ENCODE measurements around the gene ZBTB2. TPM values are rescaled to one million over a fixed set of nuclear protein-coding genes. Genes with fewer than 3 reads are reported as not detected.

Gene ZBTB2, protein sequence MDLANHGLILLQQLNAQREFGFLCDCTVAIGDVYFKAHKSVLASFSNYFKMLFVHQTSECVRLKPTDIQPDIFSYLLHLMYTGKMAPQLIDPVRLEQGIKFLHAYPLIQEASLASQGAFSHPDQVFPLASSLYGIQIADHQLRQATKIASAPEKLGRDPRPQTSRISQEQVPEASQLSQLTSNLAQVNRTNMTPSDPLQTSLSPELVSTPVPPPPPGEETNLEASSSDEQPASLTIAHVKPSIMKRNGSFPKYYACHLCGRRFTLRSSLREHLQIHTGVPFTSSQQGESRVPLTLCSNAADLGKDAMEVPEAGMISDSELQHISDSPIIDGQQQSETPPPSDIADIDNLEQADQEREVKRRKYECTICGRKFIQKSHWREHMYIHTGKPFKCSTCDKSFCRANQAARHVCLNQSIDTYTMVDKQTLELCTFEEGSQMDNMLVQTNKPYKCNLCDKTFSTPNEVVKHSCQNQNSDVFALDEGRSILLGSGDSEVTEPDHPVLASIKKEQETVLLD
- total RNA-seq: 1 to 10 TPM; 4.1 to 8.2 (median 5.8) TPM
- polyA plus RNA-seq: 1 to 10 TPM; 3.2 to 4.2 TPM
- long read RNA-seq, donor 1, partial matches to known transcripts: 2 of 10 reads
- long read RNA-seq, donor 1, other reads (novel, unspliced or antisense): 6 of 10 reads
- long read RNA-seq, donor 2, transcript ZBTB2-201 (3 exons, 3,090 nt): major isoform, 8 of 18 reads
- long read RNA-seq, donor 2, partial matches to known transcripts: 9 of 18 reads
- long read RNA-seq, donor 2, other reads (novel, unspliced or antisense): 1 of 18 reads
- long read RNA-seq, donor 3, partial matches to known transcripts: 1 of 8 reads
- long read RNA-seq, donor 3, other reads (novel, unspliced or antisense): 5 of 8 reads

DNA sequence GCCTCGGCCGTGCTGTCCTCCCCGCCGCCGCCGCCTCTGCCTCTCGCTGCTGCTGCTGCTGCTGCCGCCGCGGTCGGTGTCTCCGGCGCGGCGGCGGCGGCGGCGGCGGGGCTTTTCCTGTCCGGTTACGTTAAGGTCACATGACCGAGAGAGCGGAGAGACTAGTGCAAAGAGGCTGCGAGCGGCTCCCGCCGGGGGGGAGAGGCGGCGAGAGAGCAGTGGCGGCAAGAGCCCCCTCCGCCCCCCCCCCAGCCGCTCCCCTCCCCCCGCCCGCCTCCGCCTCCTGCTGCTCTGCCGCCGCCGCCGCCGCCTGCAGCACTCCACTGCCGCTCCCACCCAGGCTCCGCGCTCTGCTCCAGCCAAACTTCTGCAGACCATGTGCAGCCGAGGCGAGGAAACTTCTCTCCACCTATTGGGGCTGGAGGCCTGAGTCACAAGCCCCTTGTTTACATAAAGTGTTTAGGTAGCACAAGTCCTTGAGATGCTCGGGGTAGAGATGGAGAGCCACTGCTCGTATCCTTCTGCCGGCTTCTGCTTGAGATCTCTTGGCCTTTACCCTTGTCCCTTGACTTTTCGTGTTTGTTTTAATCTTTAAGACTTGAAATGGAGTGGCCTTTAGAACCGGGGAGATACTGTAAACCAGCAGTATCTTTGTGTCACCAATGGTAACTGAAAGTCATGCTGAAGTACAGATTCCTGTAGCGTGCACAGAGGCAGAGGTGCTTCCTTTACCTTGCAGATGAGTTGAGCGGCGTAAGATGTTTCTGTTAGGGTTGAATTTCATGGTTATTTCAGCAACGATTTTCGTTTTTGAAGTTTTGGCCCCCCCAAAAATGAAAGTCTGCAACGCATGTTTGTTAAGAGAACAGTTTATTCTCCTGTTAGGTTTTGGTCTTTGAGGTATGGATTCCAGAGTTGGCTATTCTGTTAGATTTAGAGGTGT, at the start of gene ZBTB2:
Gene ZBTB2 (minus strand): TSS at position 89 of the 943 bp plus-strand sequence. CDS start 17,922 bp downstream, outside the sequence.
- DNase-seq: peak; percentile 70 to 84 (median 80)
- peaks cover 0 to 4% (median 0%) of the 10 kb centered on the region in 9 donors for H3K36me3 ChIP-seq
- peaks cover 12 to 67% (median 52%) of the 10 kb centered on the region in 12 donors for H3K4me1 ChIP-seq
- 1 to 2% (median 1%) methylated on average over 19 to 57 of the region's 57 CpGs for WGBS, 4 donors
- intact Hi-C loops (cut with DNase I): loop anchor here in 8 of 10 donors (5.0 to 10.0 kb wide), 7 partner anchors 46 to 1591 kb away; partner anchors contain the start of genes RMND1 (in 4 of the 8) and FBXO5 (in 1 of the 8)
- H3K27ac ChIP-seq: peak within 1 kb of the TSS; percentile 96 to 100 (median 99)
- TF ChIP-seq POLR2A (IDR thresholded peaks at IDR 0.05): no peak
- TF ChIP-seq, protein P1, sequence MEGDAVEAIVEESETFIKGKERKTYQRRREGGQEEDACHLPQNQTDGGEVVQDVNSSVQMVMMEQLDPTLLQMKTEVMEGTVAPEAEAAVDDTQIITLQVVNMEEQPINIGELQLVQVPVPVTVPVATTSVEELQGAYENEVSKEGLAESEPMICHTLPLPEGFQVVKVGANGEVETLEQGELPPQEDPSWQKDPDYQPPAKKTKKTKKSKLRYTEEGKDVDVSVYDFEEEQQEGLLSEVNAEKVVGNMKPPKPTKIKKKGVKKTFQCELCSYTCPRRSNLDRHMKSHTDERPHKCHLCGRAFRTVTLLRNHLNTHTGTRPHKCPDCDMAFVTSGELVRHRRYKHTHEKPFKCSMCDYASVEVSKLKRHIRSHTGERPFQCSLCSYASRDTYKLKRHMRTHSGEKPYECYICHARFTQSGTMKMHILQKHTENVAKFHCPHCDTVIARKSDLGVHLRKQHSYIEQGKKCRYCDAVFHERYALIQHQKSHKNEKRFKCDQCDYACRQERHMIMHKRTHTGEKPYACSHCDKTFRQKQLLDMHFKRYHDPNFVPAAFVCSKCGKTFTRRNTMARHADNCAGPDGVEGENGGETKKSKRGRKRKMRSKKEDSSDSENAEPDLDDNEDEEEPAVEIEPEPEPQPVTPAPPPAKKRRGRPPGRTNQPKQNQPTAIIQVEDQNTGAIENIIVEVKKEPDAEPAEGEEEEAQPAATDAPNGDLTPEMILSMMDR (IDR thresholded peaks at IDR 0.05): no peak
- peak within 1 kb of the TSS; percentile 71 to 100 (median 94) for H3K4me3 ChIP-seq
- H3K27me3 ChIP-seq: no peaks in the 10 kb centered on the region
- ATAC-seq: peak in 3 of 4 donors; percentile 2 to 18 (median 8)
- no peaks in the 10 kb centered on the region for H3K9me3 ChIP-seq

DNA sequence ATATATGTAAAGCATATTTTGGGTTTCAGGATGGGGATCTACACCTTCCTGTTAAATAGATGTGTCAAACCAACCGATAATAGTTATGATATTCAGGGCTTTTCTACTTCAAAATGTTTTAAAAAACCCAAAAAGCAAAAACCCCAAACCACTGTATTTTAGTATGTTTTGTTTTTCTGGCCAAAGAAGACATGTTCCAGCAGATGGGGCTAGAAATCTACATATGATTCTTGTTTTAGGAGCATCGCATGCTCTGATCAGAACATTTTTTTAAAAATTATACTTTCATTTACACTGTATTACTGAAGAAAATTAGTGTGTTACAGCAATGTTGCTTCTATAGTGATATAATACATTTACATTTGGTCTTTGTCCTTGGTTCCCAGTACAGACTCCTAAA, 49.6 kb upstream of the ZBTB2 start:
- peak overlapping the region in 6 of 12 donors; percentile 1 to 40 (median 10) for H3K27ac ChIP-seq
- no peak for DNase-seq
- no peak for ATAC-seq
- peak overlapping the region in 1 of 12 donors; percentile 20 for H3K4me3 ChIP-seq
- intact Hi-C loops (cut with DNase I): loop anchor here in 5 of 10 donors (5.0 to 10.0 kb wide), 4 partner anchors 36 to 49 kb away; partner anchors contain the start of gene ZBTB2 (in 2 of the 5)
- WGBS, 4 donors: 67 to 76% (median 72%) methylated on average over 2 of the region's 2 CpGs
- peaks cover 0 to 52% (median 37%) of the 10 kb centered on the region in 12 donors for H3K4me1 ChIP-seq
- H3K9me3 ChIP-seq: no peaks in the 10 kb centered on the region
- H3K27me3 ChIP-seq: no peaks in the 10 kb centered on the region
- TF ChIP-seq, protein P1 (IDR thresholded peaks at IDR 0.05): peak in 11 of 12 donors; percentile 11 to 61 (median 44)
- no peak for TF ChIP-seq POLR2A (IDR thresholded peaks at IDR 0.05)
- H3K36me3 ChIP-seq: peaks cover 0 to 9% (median 0%) of the 10 kb centered on the region in 9 donors

DNA sequence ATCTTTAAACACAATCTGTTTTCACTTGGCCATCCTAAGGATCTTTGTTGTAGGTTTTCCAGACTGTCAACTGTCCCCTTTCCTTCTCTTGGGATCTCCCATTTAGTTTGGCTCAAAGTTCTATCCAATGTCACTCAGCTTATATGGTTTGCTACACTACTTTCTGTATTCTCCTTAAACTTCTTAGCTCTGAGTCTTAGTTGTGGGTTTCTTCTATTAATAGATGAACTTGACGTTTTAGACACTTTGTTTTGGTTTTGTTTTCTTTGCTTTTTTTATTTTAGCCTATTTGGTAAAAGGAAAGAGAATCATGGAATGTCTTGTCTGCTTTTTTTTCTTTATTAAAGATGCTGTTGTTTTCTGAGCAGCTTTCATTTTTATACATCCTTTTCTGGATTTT, 49.1 kb upstream of the ZBTB2 start:
- Histone ChIP-seq H3K27me3 (no peaks in the 10 kb centered on the region), H3K4me3 (peak overlapping the region in 1 of 12 donors; percentile 20), H3K4me1 (peaks cover 0 to 48% (median 32%) of the 10 kb centered on the region in 12 donors), H3K27ac (peak overlapping the region in 6 of 12 donors; percentile 1 to 40 (median 10)), H3K36me3 (peaks cover 0 to 9% (median 0%) of the 10 kb centered on the region in 9 donors), H3K9me3 (no peaks in the 10 kb centered on the region)
- no peak for ATAC-seq
- intact Hi-C loops (cut with DNase I): loop anchor here in 5 of 10 donors (5.0 to 10.0 kb wide), 4 partner anchors 37 to 48 kb away; partner anchors contain the start of gene ZBTB2 (in 2 of the 5)
- WGBS, 4 donors: 6 to 28% (median 12%) methylated on average over 1 of the region's 1 CpG
- DNase-seq: no peak
- TF ChIP-seq POLR2A (IDR thresholded peaks at IDR 0.05): no peak
- TF ChIP-seq, protein P1 (IDR thresholded peaks at IDR 0.05): no peak

All from heart left ventricle (tissue), 16 donors.